Stimulated activated CD8-positive, alpha-beta memory T cell treated with anti-CD3 and anti-CD28 coated beads, Interleukin-12 subunit alpha, Interleukin-12 subunit beta, amount 100 ng/mL, for 1 hour (primary cell): ENCODE results near the gene COL23A1.

ENCODE experiments used
- DNase-seq: peaks from one replicate; pipeline ENCODE4 v3.0.0-alpha.2; 2020; ENCODE audit warnings: low read depth

Gene COL23A1

DNA sequence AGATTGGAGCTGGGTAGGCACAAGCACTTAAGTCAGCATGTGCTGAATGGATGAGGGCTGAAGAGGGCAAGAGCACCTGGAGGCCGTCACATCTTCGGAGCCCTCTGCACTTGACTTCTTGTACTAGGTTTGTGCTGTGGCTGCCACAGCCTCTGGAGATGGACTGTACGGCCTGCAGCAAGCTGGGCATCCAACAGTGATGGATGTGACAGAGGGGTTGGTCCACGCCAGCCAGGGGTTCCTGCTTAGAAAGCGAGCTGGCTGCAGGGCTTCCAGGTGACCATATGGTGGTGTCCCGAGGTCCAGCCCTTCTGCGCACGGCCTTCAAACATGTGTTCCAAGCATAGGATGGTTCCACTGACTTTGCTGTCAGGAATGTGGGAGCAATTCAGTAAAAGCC is 292.4 kb downstream of the COL23A1 start:
- no peak for DNase-seq

DNA sequence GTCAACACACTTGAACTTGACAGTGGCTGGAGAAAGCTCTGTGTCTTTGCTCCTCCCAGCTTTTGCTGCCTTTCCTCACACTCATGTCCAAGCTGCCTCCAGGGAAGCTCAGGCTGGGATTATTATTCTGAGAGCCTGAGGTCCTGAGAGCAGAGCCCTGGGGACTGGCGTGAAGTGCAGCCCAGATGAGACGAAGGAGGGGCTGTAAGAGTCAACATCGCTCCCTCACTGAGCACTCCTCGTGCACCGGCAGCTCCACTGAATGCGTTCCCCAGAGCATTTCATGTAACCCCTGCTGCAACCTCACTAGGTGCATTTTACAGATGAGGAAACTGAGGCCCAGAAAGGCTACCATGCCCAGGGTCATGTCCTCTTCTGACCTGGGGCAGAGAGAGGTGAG is 294.1 kb downstream of the COL23A1 start:
- DNase-seq = no peak

DNA sequence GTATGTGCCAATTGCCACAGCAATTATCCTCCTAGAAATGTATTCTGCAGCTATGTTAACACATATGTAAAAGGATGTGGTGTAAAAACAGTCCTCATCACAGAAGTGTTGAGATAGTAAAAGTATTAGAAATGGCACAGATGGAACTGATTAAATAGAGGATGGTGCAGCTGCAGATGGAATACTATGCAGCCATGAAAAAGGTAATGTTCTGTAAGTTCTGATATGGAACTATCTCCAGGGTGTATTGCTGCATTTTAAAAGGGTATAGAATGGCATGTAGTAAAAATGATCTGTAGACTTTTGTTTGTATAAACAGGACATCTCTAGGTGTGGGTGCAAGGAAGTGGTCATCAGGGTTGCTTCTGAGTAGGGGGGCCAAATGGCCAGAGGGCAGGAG is 294.6 kb downstream of the COL23A1 start:
- no peak for DNase-seq

DNA sequence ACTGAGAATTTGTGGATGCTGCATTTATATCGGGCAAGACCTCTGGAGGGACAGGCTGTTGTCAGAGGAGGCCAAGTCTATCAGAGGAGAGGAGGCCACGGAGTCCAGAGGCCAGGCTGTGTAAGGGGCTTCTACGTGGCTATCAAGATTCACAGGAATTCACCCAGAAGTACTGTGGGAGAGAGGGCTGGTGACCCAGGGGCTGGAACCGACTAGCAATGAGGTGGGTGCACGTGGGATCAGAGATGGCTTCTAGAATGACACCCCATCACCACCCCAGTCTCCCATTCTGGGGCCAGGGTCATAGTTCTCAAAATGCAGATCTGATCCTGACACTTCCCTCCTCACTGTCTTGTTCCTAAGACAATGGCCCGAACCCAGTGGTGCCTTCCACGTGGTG is 296.4 kb downstream of the COL23A1 start:
- no peak for DNase-seq

DNA sequence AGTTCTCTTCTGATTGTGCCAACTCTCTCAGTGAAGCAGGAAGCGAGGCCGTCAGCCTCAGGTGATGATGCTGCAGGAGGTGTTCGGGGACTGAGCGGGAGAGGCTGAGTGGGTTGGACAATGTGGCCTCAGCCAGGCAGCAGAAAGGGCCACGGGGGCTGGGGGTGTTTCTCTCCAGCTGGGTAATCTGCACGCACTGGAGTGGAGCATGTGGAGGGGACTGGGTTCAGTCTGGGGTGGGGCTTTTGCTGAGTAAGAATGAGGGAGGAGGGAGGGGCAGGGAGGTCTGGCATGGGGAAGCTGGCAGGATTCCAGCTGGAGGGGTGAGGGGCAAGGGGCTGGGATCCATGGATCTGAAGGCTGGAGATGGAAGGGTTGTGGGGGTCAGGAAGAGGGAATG is 296.8 kb downstream of the COL23A1 start:
- DNase-seq = no peak

DNA sequence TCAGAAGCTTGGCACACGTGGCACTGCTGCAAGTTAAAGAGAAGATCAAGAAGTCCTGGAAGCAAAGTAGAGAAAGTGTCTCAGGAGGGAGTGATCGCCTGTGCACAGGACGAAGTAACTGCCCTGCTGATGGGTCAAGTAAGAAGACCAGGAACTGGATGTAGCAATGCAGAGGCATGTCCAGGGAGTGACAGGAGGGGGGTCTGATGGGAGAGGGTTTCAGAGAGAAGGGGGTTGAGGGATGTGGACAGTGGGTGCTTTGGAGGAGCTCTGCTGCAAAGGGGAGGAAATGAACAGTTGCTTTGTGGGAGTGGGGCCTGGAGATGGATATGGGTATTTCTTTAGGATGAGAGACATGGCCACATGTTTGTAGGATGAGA is 297.4 kb downstream of the COL23A1 start:
- DNase-seq = no peak

DNA sequence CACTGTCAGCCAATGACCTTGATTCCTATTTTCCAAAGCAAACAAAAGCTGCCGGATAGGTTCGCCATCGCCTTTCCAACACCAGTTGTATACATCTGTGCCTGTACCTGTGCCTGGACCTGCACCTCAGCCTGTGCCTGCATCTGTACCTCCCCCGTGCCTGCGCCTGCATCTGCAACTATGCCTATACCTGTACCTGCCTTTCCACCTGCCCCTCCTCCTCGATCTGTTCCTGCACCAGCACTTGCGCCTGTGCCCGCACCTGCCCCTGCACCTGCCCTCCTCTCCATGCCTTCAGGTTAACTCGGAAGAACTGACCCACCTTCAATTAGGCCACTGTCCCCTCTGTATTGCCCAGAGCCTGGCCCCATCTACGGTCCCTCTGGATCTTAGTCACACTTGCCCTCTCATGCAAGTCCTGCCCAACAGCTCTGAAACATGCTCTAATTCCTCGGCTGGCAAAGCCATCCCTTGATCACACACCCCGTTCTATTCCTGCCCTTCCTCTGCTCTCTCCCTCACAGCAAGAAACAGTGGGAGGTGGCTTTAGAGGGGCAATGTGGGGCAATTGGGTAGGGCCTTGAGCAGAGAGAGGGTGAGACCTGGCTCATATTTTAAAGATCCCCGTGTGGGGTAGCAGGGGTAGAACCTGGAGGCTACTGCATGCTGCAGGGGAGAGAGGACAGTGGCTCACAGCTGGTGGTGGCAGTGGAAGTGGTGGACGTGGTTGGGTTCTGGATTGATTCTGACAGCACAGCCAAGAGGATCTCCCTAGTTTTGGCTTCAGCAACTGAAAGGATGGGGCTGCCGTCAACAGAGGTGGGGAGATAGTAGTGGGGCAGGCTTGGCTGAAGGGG is 298.0 kb downstream of the COL23A1 start:
- DNase-seq = no peak

DNA sequence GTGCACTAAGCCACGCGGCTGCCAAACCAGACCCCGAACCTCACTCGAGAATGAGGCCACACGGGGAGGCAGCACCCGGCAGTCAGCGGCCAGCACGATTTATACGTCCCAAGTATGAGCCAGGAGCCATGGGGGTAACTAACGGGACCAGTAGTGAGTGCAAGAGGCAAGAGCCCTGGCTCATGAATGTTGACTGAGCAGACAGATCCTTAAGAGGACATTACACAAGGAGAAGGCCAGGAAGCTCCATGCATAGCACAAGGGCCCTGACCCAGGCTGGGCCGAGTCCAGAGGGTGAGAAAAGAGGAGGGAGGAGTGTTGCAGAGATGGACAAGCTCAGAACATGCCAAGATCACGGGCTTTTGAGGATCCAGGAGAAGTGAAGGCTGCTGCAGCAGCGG is 299.0 kb downstream of the COL23A1 start:
- no peak for DNase-seq

DNA sequence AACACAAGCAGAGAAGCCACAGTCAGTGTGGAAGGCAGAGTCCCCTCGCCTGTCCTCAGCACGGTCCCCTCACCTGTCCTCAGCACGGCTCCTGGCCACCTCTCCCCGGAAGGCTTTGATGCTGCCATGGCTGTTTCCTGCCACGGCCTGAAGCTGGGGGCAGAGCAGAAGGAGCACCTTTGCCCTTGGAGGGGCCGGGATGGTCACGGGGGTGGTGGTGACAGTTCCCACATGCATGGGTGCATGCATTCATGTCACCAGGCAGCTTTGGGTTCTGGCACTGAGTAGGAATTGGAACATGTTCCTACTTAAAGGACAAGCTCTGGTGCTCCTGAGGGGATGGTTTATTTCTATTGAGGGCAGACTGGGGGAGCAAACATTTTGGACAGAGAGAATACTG is 299.8 kb downstream of the COL23A1 start:
- no peak for DNase-seq

DNA sequence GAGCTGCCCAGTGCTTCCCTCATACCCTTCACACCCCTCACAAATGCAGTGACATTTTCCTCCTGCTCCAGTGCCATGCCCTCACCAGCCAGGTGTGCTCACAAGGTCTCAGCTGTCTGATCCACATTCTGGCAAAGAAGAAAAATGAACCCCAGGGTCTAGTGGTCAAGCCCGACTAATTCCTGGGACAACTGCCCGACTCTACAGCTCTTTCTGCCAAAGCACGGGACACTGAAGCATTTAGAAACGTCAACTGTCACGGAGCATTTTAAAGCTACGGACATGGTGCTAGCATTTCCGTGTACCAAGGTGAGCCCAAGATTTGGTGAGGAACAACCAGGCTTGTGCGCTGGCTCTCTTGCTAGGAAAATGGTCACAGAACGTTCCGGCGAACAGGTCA is 300.8 kb downstream of the COL23A1 start:
- no peak for DNase-seq

DNA sequence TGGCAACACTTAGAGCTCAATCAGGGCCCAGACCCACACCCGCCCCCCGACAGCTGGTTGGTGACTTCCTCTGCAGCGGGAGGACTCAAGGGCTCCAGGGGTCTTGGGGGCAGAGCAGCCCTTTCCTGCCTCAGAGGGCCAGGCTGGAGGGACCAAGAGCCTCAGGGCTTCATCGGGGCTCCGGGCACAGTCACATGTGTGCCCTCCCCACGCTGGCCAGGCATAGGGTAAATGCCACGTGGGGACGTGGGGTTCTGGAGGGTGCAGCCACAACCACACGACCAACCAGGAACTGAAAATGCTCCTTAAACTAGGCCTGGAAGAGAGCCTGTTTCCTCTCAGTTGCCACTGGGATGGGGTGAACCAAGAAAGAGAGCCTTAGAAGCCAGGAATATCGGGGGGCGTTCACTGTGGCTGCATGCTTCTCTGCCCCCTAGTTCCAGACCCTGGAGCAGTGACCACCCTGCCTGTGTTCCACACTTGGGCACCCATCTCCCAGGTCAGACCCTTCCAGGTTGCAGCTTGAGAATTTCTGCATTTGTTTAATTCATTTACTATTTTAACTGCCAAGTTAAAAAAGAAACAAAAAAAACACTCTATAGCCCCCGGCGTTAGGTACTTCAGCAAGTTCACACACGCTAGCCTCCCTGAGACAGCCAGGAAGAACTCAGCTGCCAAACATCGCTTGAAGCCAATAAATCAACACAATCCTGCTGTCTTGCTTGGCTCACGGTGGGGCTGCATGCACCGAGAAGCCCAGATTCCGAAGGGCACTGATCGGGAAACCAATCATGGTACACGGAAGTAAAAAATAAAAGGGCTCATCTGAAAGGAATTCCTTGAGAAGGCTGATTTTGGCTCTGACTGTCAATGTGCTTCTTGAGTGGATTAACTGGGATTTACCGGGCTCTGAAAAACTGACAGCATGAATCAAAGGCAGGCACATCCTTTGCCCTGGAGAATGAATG is 301.5 kb downstream of the COL23A1 start:
- DNase-seq = no peak

DNA sequence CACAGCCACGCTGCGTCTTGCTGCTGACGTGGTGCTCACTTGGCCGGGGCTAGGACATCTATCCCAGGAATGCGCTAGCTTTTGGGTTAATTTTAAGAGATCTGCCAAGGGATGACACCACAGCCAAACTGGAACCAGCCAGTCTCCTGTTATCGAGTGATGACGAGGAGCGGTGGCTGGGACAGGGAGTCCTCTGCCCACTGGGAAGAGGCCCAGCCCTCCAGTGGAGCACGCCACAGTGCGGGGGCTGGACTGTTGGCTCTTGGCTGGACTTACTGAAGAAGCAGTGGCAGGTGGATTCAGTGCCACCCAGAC is 302.4 kb downstream of the COL23A1 start:
- DNase-seq = no peak

DNA sequence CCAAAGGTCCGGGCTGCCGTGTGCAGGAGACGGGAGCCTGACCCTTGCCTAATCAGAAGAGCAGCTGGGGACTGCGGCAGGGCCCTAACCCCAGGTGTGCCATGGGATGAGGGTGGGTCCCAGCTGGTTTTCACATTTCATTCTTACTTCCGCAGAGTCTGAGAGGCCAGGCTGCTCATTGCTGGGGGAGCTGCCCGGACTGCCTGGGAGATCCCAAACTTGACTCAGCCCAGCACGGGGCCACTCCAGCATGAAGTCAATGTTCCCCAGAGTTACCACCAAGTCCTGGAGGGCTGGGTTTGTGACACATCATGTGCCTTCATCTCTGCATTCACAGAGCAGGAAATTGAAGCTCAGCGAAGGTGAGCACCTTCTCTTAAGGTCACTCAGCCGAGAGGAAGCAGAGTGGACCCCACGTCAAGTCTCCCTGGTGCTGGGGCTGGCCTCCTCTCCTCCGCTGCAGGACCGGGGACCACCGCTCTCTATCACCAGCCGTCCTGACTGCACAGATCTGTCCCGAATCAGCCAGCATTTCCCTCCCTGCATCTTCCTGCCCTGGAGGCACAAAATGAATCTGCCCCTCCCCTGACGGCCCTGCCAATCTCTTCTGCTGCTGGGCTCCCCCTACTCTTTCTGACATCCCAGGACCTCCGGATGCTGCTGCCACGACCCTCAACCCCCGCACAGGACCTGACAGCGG is 303.0 kb downstream of the COL23A1 start:
- no peak for DNase-seq

DNA sequence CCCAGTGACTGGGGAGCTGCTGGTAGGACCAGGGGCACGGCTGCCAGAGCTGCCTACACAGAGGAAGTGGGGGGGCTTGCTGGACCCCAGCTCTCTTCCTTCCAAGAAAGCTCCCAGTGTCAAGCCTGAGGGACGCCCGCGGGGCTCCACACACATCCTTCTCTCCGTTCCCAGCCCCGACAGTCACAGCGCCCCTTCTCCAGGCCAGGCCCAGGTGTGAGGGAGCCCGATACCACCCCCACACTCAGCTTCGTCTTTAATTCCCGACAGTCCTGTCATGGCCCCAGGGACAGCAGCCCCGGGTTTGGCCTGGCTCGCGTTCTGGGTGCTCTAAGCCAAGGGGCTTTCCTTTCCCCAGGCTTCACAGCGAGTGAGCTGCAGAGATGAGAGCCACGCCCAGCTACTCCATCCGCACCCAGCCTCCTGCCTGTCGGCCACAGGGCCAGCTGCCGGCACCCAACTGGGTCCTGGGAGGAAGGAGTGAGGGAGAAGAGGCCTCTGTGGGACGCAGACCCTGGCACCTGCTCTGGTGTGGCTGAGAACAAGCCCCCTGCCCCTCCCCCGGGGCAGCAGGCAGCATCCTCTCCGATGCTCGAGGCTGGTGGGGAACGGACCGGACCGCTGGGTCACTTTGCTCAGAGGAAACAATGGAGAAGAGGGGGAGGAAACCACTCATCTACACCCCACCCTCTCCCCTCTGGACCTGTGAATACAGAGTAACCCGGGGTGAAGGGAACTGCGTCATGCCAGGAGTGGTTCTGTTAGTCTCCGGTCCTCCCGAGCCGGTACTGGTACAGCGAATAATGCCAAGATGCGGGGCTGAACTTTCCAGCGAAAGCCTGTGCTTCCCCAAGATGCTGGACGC is 303.7 kb downstream of the COL23A1 start:
- no peak for DNase-seq

DNA sequence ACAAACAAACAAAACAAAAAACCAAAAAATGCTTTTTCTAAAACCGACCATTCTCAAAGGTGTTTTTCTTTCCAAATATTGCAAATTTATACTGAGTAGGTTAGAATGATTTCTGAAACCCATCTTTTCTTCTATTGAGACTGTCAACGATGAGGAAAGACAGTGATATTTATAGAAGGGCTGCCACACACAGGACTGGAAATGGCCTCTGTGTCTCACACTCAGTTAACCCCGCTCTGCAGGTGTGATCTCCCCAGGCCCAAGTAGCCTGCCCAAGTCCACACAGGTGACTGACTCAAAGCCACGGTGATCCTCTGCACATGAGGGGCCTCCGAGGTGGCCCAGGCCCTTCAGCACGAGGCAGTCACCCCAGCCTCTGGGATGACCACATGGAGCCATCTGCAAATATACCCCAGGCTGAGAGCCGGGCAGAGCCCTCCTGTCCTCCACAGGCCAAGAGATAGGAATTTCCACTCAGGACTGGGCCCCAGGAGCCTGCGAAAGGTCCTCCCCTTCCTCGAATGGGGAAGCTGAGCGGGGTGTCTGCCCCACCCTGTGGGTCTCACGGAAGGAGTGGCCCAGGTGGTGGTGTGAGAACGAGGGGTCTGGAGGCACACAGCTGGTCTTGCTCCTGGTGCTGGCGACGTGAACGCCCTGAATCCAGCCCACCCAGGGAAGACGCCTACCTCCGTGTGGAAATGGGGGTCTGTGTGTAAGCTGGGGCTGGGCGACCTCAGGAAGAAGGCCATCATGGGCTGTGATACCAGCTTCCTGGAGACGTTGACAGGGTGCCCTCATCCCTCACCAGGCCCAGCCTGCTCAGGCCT is 304.6 kb downstream of the COL23A1 start:
- DNase-seq = no peak

DNA sequence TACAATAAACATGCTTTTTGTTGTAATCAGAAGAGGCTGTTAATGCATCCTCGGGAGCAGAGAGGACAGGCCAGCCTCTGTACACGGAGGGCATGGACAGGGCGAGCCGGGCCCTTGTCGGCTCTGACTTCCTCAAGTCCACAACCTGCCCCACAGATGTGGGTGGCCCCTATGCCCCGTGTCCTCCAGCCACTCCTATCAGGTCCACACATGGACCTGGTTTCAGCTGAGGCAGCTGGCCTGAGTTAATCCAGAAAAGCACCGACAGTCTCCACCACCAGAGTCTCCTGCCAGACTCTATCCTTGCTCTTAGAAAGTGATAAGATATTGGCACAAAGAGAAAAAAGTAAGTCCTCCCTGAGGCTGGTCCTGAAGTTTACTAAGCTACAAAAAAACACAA is 305.2 kb downstream of the COL23A1 start:
- DNase-seq = no peak

DNA sequence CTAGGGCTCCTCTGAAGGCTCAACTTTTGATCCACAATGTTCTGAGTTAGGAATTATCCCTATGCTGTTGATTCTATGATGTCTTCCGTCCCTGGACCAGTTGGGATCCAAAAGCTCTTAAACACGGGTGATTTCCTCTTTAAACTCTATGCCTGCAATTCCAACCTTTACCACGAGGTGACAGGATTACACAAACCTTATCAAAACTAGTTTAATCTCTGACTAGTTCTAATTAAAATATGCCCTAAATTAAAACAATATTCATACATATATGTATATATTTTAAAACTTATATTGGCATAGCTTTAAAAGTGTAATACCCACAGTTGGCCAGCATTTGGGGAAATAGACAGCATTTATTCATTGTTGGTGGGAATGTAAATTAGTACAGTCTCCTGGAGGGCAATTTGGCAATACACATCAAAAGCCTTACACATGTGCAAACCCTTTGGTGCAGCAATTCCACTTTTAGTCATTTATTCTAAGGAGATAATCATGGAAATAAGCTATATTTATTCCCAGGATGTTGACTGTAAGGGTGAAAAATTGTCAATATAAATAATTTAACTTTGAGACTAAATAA is 306.0 kb downstream of the COL23A1 start:
- no peak for DNase-seq

DNA sequence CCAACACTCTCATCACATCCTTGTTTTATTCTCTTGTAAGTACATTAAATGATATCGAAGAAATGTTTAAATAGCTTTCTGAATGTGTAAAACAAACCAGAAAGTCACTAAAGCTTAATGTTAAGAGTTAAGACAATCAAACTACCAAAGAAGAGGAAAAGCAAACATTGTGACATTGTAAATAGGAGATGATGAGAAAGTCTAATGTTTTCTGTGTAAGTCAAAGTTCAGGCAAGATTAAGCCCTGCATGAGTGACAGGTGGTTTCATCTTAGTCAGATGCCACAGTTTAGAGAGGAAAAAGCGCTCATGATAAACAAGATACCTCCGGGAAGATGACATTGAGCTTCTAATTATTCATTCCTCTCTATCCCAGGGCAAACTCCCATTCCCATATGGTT is 306.7 kb downstream of the COL23A1 start:
- no peak for DNase-seq

DNA sequence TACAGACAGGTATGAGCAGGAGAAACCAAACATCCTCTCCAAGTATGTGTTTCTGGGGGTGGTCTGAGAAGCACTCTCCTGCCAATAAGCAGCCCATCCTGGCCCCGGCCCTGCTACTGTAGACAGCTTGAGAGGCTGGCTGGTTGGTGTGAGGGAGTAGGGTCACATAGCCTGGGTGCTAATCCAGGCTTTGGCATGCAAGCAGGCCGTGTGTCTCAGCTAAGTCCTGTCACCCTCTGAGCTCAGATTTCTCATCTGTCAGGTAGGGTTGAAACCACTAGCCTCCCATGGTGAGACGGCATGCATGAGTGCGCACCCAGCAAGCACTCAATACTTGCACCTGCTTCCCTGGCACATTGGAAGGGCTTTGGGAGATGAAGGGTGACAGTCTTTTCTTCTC is 307.8 kb downstream of the COL23A1 start:
- no peak for DNase-seq

DNA sequence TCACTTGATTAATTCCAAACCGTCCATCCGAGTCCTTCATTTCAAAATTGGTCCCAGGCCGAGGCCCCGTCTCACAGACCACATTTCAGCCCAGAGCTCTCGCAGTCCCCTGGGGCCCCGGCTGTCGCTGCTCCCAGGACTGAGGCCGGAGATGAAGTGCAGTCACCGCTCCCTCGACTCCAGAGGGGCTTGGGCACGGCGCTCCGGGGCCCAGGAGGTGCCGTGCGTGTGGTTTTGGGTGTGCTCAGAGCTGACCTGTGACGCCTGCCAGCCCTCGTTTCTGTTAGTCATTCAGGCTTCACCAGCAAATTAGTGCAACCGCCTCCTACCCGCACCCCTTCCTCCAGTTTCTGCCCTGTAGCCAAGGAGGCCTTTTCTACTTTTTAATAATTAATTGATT is 308.9 kb downstream of the COL23A1 start:
- DNase-seq = no peak

DNA sequence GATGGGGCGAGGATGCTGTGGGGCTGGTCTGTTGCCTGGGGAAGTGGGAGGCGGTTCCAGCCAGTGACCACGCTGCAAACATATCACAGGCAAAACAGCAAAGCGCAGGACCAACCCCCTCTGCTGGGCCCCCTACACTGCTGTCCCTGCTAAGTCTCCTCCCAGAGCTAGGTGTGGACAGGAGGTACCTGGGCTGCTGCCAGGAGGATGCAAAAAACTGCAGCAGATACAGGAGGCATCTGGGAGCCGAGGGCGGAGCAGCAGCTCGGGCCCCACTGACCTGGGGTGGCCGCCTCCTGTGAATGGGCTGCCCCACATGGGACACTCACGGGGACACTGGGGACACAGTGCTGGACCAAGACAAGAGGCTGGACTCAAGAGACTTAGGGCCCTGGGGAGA is 309.6 kb downstream of the COL23A1 start:
- no peak for DNase-seq
